MCF 10A (cell line): ENCODE measurements around the gene PIK3CD. TPM values are rescaled to one million over a fixed set of nuclear protein-coding genes. Genes with fewer than 3 reads are reported as not detected.

ENCODE experiments used
- BruUV-seq: library from RNA; stranded (reverse); fragments of 400-500 nt; replicated peaks from 2 replicates; lab custom pipeline; 2021; lab: Mats Ljungman, UMichigan
- CTCF ChIA-PET: fragments of 300-600 bp; sonication (Branson Sonifier 250); formaldehyde crosslinking; extraction: SDS; loops from one replicate; lab custom pipeline; 2021; ENCODE audit warnings: antibody characterized with exemption, inconsistent platforms; lab: Yijun Ruan, JAX
- POLR2A ChIA-PET: fragments of 300-600, 350-650 bp; sonication (Branson Sonifier 250); formaldehyde crosslinking; extraction: SDS; loops from one replicate; lab custom pipeline; 2020; ENCODE audit warnings: antibody characterized with exemption, inconsistent platforms; lab: Yijun Ruan, JAX
- DNase-seq: peaks from one replicate; pipeline ENCODE4 v3.0.0-alpha.2; 2018; ENCODE audit not compliant: unreplicated experiment
- H3K27ac Mint-ChIP-seq: one replicate; pipeline ENCODE4 v1.8.0; 2022; ENCODE audit warnings: mild to moderate bottlenecking, low read depth, mixed read lengths; ENCODE audit not compliant: unreplicated experiment
- H3K27me3 Mint-ChIP-seq: one replicate; pipeline ENCODE4 v1.8.0; 2022; ENCODE audit warnings: mixed read lengths; ENCODE audit not compliant: insufficient read depth, unreplicated experiment
- H3K36me3 Mint-ChIP-seq: one replicate; pipeline ENCODE4 v1.8.0; 2022; ENCODE audit warnings: mild to moderate bottlenecking, moderate library complexity, mixed read lengths; ENCODE audit not compliant: insufficient read depth, unreplicated experiment
- H3K4me1 Mint-ChIP-seq: one replicate; pipeline ENCODE4 v1.8.0; 2022; ENCODE audit warnings: mixed read lengths; ENCODE audit not compliant: insufficient read depth, unreplicated experiment
- H3K4me3 Mint-ChIP-seq: one replicate; pipeline ENCODE4 v1.8.0; 2022; ENCODE audit warnings: mild to moderate bottlenecking, moderate library complexity, mixed read lengths; ENCODE audit not compliant: unreplicated experiment
- H3K9me3 Mint-ChIP-seq: one replicate; pipeline ENCODE4 v1.8.0; 2022; ENCODE audit warnings: mixed read lengths; ENCODE audit not compliant: unreplicated experiment
- CTCF ChIP-seq: fragments of 200-600 bp; IDR thresholded peaks from one replicate; pipeline ENCODE4 v1.8.0; 2022; ENCODE audit warnings: antibody characterized with exemption, mild to moderate bottlenecking; ENCODE audit not compliant: unreplicated experiment
- intact Hi-C: fragments of 100-400 bp; cut with micrococcal nuclease; formaldehyde crosslinking; loops from 2 replicates; pipeline ENCODE4 v1.14.1; 2022
- total RNA-seq: library from RNA; stranded (reverse); gene quantifications from 2 replicates; pipeline ENCODE4 v1.2.3, GENCODE V29; 2022

Gene PIK3CD
- total RNA-seq, 1 experiment from 2014 or later = 7.0 TPM

DNA sequence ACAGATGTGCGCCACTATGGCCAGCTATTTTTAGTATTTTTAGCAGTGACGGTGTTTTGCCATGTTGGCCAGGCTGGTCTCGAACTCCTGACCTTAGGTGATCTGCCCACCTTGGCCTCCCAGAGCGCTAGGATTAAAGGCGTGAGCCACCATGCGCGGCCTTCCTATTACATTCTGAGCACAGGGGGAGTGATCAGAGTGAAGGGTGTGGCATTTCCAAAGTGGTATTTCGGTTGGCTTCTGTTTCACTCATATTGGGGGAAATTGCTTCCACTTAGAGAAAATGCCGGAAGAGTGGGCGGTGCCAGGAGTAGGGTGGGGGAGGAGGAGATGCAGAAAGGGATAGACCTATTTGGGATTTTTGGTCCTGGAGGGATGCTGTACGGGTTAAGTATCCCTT is 4.3 kb downstream of the PIK3CD start:
- TF ChIP-seq CTCF = no peak
- Mint-ChIP-seq H3K36me3 (no peaks in the 10 kb centered on the region), H3K27me3 (no peaks in the 10 kb centered on the region), H3K9me3 (no peaks in the 10 kb centered on the region), H3K4me1 (peaks cover 6% of the 10 kb centered on the region), H3K4me3 (no peak overlapping the region), H3K27ac (no peak overlapping the region)
- BruUV-seq = no TSS peak
- intact Hi-C loops = no loop called here
- ChIA-PET POLR2A (interaction anchor here (0.6 kb wide), 1 partner anchor 499 kb away, joined by 3 read pairs; no protein-coding TSS in a partner anchor), CTCF (no interaction called here)
- DNase-seq = no peak

DNA sequence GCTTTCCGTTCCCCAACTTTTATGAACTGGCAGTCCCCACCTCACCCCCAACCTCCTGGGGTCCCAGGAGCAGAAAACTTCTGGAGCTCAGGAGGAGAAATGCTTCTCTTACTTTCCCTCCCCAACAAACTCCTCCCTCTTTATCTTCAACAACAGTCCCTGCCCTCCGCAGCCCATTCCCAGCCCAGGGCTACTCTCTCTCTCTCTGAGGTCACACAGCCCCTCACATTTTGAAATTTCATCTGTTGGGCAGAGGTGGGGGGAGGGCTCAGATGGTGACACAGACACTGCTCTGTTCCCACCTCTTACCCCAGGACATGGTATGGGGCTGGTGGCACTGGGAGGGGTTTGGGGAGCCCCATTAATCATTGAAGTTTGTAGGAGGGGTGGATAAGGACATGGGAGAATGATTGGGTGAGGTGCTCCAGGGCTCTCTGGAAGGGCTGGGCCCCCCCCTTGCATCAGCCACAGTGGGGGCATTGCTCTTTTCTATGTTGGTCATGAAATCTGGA is 6.0 kb downstream of the PIK3CD start:
- ChIA-PET POLR2A (no interaction called here), CTCF (no interaction called here)
- DNase-seq = no peak
- Mint-ChIP-seq H3K9me3 (no peaks in the 10 kb centered on the region), H3K27ac (no peak overlapping the region), H3K4me3 (no peak overlapping the region), H3K36me3 (no peaks in the 10 kb centered on the region), H3K27me3 (no peaks in the 10 kb centered on the region), H3K4me1 (peaks cover 6% of the 10 kb centered on the region)
- no TSS peak for BruUV-seq
- intact Hi-C loops = no loop called here
- TF ChIP-seq CTCF = no peak

DNA sequence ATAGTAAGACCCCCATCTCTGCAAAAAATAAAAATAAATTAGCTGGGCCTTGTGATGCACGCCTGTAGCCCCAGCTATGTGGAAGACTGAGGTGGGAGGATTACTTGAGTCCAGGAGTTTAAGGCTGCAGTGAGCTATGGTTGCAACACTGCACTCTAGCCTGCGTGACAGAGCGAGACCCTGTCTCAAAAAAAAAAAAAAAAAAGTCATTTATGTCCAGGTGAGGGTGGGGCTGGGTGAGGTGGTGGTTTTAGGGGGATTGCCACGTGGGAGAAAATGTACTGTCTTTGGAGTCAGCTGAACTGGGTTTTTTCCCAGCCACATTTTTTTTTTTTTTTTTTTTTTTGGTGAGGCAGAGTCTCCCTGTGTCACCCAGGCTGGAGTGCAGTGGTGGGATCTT is 6.7 kb downstream of the PIK3CD start:
- BruUV-seq = no TSS peak
- Mint-ChIP-seq H3K9me3 (no peaks in the 10 kb centered on the region), H3K4me3 (no peak overlapping the region), H3K36me3 (no peaks in the 10 kb centered on the region), H3K27ac (no peak overlapping the region), H3K27me3 (no peaks in the 10 kb centered on the region), H3K4me1 (peaks cover 6% of the 10 kb centered on the region)
- DNase-seq = no peak
- CTCF ChIA-PET = interaction anchor here (0.6 kb wide), 1 partner anchor 17 kb away, joined by 3 read pairs; no protein-coding TSS in a partner anchor
- POLR2A ChIA-PET = no interaction called here
- intact Hi-C loops = no loop called here
- TF ChIP-seq CTCF = no peak

- POLR2A ChIA-PET = interaction anchor here (0.7 kb wide), 1 partner anchor 186 kb away, joined by 3 read pairs; no protein-coding TSS in a partner anchor
- DNase-seq = peak; percentile 80
- Mint-ChIP-seq H3K36me3 (no peaks in the 10 kb centered on the region), H3K27ac (no peak overlapping the region), H3K4me3 (no peak overlapping the region), H3K4me1 (peaks cover 6% of the 10 kb centered on the region), H3K9me3 (no peaks in the 10 kb centered on the region), H3K27me3 (no peaks in the 10 kb centered on the region)
- BruUV-seq = no TSS peak
- TF ChIP-seq CTCF = no peak
- CTCF ChIA-PET = interaction anchor here (0.6 to 0.8 kb wide), 2 partner anchors 34 to 42 kb away, joined by 3 read pairs; no protein-coding TSS in a partner anchor
- intact Hi-C loops = no loop called here
Observed at GRCh38 chr1:9659328-9659727, 7.8 kb downstream of the PIK3CD start.
